K562 treated with DMSO at 1 percent for 24 hours (cell line): ENCODE results near the gene SYT8. TPM values are rescaled to one million over a fixed set of nuclear protein-coding genes. Genes with fewer than 3 reads are reported as not detected.

Source experiments
- total RNA-seq: library from RNA; unstranded; fragments of 300-600 nt; gene quantifications from 2 replicates; pipeline ENCODE4 v1.2.3, GENCODE V29; 2022; ENCODE audit warnings: low read depth; ENCODE audit not compliant: insufficient read depth

SYT8 gene
- not detected in 2 replicates for total RNA-seq

DNA sequence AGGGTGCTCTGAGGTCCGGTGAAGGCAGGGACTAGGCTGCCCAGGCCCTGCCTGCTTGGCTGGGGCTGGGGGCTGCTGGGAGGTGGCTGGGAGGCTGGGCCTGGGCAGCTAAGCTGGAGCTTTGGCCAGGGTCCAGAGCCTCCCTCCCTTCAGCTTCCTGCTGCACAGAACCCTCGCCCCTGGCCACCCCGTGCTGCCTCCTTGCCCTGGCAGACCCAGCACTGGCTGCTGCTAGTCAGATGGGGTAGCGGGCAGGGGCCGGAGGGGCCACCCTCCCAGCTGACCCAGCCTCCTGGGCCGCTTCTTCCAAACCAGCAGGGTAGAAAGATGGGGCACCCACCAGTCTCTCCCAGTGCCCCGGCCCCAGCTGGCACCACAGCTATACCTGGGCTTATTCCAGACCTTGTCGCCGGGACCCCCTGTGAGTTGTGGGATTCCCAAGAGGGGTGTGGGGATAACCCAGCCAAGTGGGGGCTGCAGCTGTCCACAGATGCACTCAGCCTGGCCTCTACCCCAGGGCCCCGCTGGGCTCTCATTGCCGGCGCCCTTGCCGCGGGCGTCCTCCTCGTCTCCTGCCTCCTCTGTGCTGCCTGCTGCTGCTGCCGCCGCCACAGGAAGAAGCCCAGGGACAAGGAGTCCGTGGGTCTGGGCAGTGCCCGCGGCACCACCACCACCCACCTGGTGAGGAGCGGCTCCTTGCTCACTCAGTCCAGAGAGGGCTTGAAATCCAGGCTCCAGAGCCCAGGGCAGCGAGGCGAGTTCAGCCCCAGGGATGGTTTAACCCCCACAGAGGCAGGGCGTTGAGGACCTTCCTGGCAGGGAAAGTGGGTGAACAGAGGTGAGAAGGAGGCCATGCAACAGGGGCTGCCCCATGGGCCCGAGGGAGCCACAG lies at the start of gene SYT8:
Gene SYT8 (plus strand): TSS at position 212 of the 892 bp plus-strand sequence. CDS start 116 bp downstream, at position 328.

GRCh38 chr11:1838426-1839144 lies 3.8 kb downstream of the SYT8 start, which contains the start of gene TNNI2:
TNNI2 (plus strand) TSS chr11:1838981; CDS start chr11:1839697, 716 bp downstream.

DNA sequence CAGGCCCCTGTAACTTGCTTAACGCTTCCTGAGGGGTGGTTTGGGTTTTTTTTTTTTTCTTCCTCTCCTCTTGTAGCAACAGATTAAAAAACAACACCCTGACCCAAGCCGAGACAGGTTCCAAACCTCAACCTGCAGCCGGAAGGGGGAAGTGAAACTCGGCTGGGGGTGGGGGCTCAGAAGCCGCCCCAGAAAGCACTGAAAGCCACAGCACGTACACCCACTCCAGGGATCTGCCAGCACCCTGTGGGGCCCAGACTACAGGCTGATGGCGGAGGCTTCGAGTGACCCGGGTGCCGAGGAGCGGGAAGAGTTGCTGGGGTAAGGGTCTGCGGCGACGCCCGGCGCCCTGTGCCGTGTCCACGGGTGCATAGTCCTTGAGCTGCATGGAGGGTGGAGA lies 18.1 kb downstream of the SYT8 start, which contains the start of gene LSP1:
Gene LSP1 (plus strand): TSS at position 208 of the 400 bp plus-strand sequence. CDS start 61 bp downstream, at position 269.

Other genes with a start within 250 kb of the SYT8 start
- gene KRTAP5-1, start 249.7 kb upstream of the SYT8 start, total RNA-seq = not detected in 2 replicates
- not detected in 2 replicates for gene KRTAP5-2, start 236.7 kb upstream of the SYT8 start, total RNA-seq
- not detected in 2 replicates for gene KRTAP5-3, start 226.5 kb upstream of the SYT8 start, total RNA-seq
- not detected in 2 replicates for gene KRTAP5-4, start 212.9 kb upstream of the SYT8 start, total RNA-seq
- not detected in 2 replicates for gene KRTAP5-5, start 205.2 kb upstream of the SYT8 start, total RNA-seq
- not detected in 2 replicates for gene KRTAP5-6, start 137.8 kb upstream of the SYT8 start, total RNA-seq
- 0.21 and 0.44 TPM in 2 replicates for gene IFITM10, start 84.4 kb upstream of the SYT8 start, total RNA-seq
- gene CTSD, start 71.1 kb upstream of the SYT8 start, total RNA-seq = 408 and 410 TPM in 2 replicates
- gene TNNI2, start 4.0 kb downstream of the SYT8 start, total RNA-seq = not detected in 2 replicates
- not detected in 2 replicates for gene LSP1, start 18.1 kb downstream of the SYT8 start, total RNA-seq
- gene PRR33, start 56.9 kb downstream of the SYT8 start, total RNA-seq = not detected in 2 replicates
- gene TNNT3, start 84.7 kb downstream of the SYT8 start, total RNA-seq = not detected in 2 replicates
- gene MRPL23, start 112.3 kb downstream of the SYT8 start, total RNA-seq = 49.5 and 61.6 TPM in 2 replicates
- 1.8 and 4.3 TPM in 2 replicates for gene H19, start 162.9 kb downstream of the SYT8 start, total RNA-seq